Erythroblast (primary cell): ENCODE results near the gene POLR1C.

Experiments used
- GATA1 ChIP-seq: IDR thresholded peaks from 2 replicates; pipeline ENCODE4 v1.6.1; 2011; ENCODE audit warnings: low read depth, mild to moderate bottlenecking, control low read depth, low read length, moderate library complexity
- POLR2A ChIP-seq: IDR thresholded peaks from 2 replicates; pipeline ENCODE4 v1.6.1; 2011; ENCODE audit warnings: mild to moderate bottlenecking, low read length

- TF ChIP-seq POLR2A (no peak), GATA1 (no peak)
These were observed 7.6 kb downstream of the POLR1C start for GRCh38 chr6:43524483-43524961.
